ENCODE data around the gene SPPL3. TPM values are rescaled to one million over a fixed set of nuclear protein-coding genes. Genes with fewer than 3 reads are reported as not detected.

SPPL3 gene
- total RNA-seq, 2 experiments from 2014 or later, result 29.5 to 48.2 TPM

GRCh38 chr12:120719496-120720233, 184.5 kb downstream of the SPPL3 start:
- Mint-ChIP-seq H3K9me3 (ENCODE audit: low read depth) (no peaks in the 10 kb centered on the region), H3K4me3 (no peak overlapping the region), H3K4me1 (peaks cover 16% of the 10 kb centered on the region), H3K27me3 (no peaks in the 10 kb centered on the region), H3K36me3 (ENCODE audit: low read depth) (peaks cover 64% of the 10 kb centered on the region), H3K27ac (no peak overlapping the region)
- CTCF ChIA-PET, result interaction anchor here (0.5 to 1.2 kb wide), 5 partner anchors 8 to 202 kb away, joined by 3 to 6 read pairs (median 3); partner anchors contain the start of gene POP5
- ATAC-seq (no peak), DNase-seq (no peak)
- intact Hi-C loops (cut with DNase I, micrococcal nuclease), result loop anchor here in 1 of 2 experiments (10.0 kb wide), 1 partner anchor 395 kb away; the partner anchor contains the start of gene PLA2G1B
- POLR2A ChIA-PET, result no interaction called here

DNA sequence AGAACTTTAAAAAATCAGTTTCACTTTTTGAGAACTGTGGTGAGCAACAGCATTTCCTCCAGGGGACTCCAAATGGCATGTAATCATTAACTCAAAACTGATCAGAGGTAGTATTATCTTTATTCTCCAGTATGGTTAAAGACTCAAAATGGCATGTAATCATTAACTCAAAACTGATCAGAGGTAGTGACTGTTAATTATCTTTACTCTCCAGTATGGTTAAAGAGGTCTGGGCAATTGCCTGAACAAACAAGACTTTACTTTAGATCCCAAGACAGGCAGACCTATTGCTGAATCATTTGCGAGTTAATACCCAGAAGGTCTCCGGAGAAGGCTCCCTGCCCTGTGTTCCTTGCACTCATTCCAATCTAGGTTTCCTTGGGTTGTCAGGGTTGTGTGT, 185.1 kb downstream of the SPPL3 start:
- H3K27me3 Mint-ChIP-seq, result no peaks in the 10 kb centered on the region
- no peaks in the 10 kb centered on the region for H3K9me3 Mint-ChIP-seq (ENCODE audit: low read depth)
- intact Hi-C loops (cut with DNase I, micrococcal nuclease), result loop anchor here in 1 of 2 experiments (10.0 kb wide), 1 partner anchor 394 kb away; the partner anchor contains the start of gene PLA2G1B
- CTCF ChIA-PET, result interaction anchor here (0.5 kb wide), 1 partner anchor 202 kb away, joined by 3 read pairs; no protein-coding TSS in a partner anchor
- peaks cover 69% of the 10 kb centered on the region for H3K36me3 Mint-ChIP-seq (ENCODE audit: low read depth)
- ATAC-seq (no peak), DNase-seq (no peak)
- no peak overlapping the region for H3K4me3 Mint-ChIP-seq
- peaks cover 14% of the 10 kb centered on the region for H3K4me1 Mint-ChIP-seq
- POLR2A ChIA-PET, result no interaction called here
- H3K27ac Mint-ChIP-seq, result no peak overlapping the region

DNA sequence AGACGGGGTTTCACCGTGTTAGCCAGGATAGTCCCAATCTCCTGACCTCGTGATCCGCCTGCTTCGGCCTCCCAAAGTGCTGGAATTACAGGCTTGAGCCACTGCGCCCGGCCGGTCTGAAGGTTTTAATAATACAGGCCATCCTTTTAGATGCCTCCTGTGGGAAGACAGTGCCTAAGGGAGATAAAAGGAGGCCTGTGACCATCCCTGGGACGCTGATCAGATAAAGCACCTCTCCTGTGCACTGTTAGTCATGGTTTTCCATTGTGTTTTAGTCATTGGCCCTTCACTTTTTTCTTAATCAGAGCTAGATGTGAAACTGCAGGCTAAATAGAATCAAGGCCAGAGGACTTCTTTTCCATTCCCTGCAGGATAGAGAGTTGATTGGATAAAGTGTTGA, 186.1 kb downstream of the SPPL3 start:
- DNase-seq (no peak), ATAC-seq (no peak)
- Mint-ChIP-seq H3K9me3 (ENCODE audit: low read depth) (no peaks in the 10 kb centered on the region), H3K27me3 (no peaks in the 10 kb centered on the region), H3K27ac (peak overlapping the region; percentile 38), H3K4me3 (no peak overlapping the region), H3K4me1 (peaks cover 22% of the 10 kb centered on the region), H3K36me3 (ENCODE audit: low read depth) (peaks cover 69% of the 10 kb centered on the region)
- ChIA-PET POLR2A (interaction anchor here (0.6 kb wide), 1 partner anchor 137 kb away, joined by 3 read pairs; the partner anchor contains the start of gene POP5), CTCF (interaction anchor here (0.6 to 0.7 kb wide), 2 partner anchors 9 to 180 kb away, joined by 3 read pairs; no protein-coding TSS in a partner anchor)
- intact Hi-C loops (cut with DNase I, micrococcal nuclease), result loop anchor here in 1 of 2 experiments (10.0 kb wide), 1 partner anchor 393 kb away; the partner anchor contains the start of gene PLA2G1B

DNA sequence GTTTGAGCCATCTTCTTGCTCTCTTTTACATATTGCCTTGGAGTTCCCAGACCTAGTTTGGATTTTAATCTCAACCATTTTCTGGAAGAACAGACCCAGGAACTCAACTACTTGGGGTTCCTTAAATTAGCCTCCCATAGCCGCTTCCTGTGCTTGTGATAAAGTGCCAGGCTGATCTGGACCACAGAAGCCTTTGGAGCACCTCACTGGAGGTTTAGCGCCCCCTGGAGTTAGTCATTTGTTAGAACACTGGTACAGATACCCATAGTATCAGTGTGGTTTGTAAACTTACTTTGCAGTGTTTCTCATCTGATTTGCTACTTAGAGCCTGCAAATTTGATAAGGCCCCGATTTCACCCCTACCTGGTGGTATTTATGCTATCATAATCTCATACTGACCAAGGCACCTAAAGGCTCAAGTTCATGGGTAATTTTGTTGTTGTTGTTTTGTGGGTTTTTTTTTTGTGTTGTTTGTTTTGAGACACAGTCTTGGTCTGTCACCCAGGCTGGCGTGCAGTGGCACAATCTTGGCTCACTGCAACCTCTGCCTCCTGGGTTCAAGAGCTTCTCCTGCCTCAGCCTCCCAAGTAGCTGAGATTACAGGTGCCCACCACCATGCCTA, 190.2 kb downstream of the SPPL3 start:
- intact Hi-C loops (cut with DNase I, micrococcal nuclease), result loop anchor here (1.0 to 10.0 kb wide), 6 partner anchors 28 to 389 kb away; partner anchors contain the start of genes COX6A1 (in 1 of the 2) and PLA2G1B (in 1 of the 2)
- ATAC-seq (peak; percentile 74), DNase-seq (peak; percentile 79)
- H3K4me3 Mint-ChIP-seq, result no peak overlapping the region
- H3K27me3 Mint-ChIP-seq, result no peaks in the 10 kb centered on the region
- POLR2A ChIA-PET, result no interaction called here
- peaks cover 39% of the 10 kb centered on the region for H3K4me1 Mint-ChIP-seq
- no peaks in the 10 kb centered on the region for H3K9me3 Mint-ChIP-seq (ENCODE audit: low read depth)
- CTCF ChIA-PET, result interaction anchor here (0.6 to 1.9 kb wide), 6 partner anchors 15 to 165 kb away, joined by 3 to 18 read pairs (median 4); partner anchors contain the start of gene POP5
- H3K27ac Mint-ChIP-seq, result peak overlapping the region; percentile 17
- peaks cover 39% of the 10 kb centered on the region for H3K36me3 Mint-ChIP-seq (ENCODE audit: low read depth)

- H3K27ac Mint-ChIP-seq, result no peak overlapping the region
- peaks cover 34% of the 10 kb centered on the region for H3K4me1 Mint-ChIP-seq
- peak overlapping the region; percentile 86 for H3K4me3 Mint-ChIP-seq
- no peak for DNase-seq
- H3K27me3 Mint-ChIP-seq, result no peaks in the 10 kb centered on the region
- POLR2A ChIA-PET, result no interaction called here
- intact Hi-C loops (cut with DNase I, micrococcal nuclease), result loop anchor here in 1 of 2 experiments (5.0 to 10.0 kb wide), 2 partner anchors 275 to 388 kb away; partner anchors contain the start of genes COX6A1 and PLA2G1B
- H3K36me3 Mint-ChIP-seq (ENCODE audit: low read depth), result peaks cover 30% of the 10 kb centered on the region
- H3K9me3 Mint-ChIP-seq (ENCODE audit: low read depth), result no peaks in the 10 kb centered on the region
- CTCF ChIA-PET, result interaction anchor here (0.8 to 1.3 kb wide), 2 partner anchors 64 to 72 kb away, joined by 3 to 14 read pairs; no protein-coding TSS in a partner anchor
- ATAC-seq, result no peak
Observed at GRCh38 chr12:120712610-120713009, 191.5 kb downstream of the SPPL3 start.

Other genes with a start within 250 kb of the SPPL3 start
- 10 to 100 TPM; 70.6 to 89.5 TPM for gene MLEC, start 217.2 kb downstream of the SPPL3 start, total RNA-seq
- 10 to 100 TPM; 20.1 to 26.6 TPM for gene UNC119B, start 193.9 kb downstream of the SPPL3 start, total RNA-seq
- gene ACADS, start 178.5 kb downstream of the SPPL3 start, total RNA-seq, result 10 to 100 TPM; 10.1 to 17.4 TPM
- not detected for gene HNF1A, start 74.2 kb upstream of the SPPL3 start, total RNA-seq
- gene C12orf43, start 112.1 kb upstream of the SPPL3 start, total RNA-seq, result 10 to 100 TPM; 22.8 to 23.8 TPM
- gene OASL, start 134.9 kb upstream of the SPPL3 start, total RNA-seq, result 10 to 100 TPM; 13.9 to 19.6 TPM
- gene P2RX7, start 228.5 kb upstream of the SPPL3 start, total RNA-seq, result 1 to 10 TPM; 5.0 to 6.6 TPM

Data from activated CD4-positive, alpha-beta T cell treated with anti-CD3 and anti-CD28 coated beads for 36 hours (primary cell).